MV-4-11 (cell line): Measurements from ENCODE around the gene TMEM184A.
"Not testable (repeated sequence)": the region's sequence is repeated elsewhere in the genome, so short reads cannot be mapped to it uniquely, and the experiment has no call there.

ENCODE experiments used
- DNase-seq: peaks from one replicate; lab custom pipeline; 2025; lab: John Stamatoyannopoulos, UW

Gene TMEM184A

GRCh38 chr7:1523208-1523607 lies 32.8 kb downstream of the TMEM184A start:
- no peak for DNase-seq

DNA sequence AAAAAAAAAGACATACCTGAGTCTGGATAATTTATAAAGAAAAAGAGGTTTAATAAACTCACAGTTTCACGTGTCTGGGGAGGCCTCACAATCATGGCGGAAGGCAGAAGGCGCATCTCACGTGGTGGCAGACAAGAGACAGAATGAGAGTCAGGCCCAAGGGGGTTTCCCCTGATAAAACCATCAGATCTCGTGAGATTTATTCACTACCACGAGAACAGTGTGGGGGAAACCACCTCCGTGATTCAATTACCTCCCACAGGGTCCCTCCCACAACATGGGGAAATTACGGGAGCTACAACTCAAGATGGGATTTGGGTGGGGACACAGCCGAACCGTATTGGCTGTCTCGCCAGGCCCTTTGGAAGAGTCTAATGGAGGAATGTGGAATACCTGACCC lies 34.5 kb downstream of the TMEM184A start:
- no peak for DNase-seq

- DNase-seq = no peak
These were observed 35.3 kb downstream of the TMEM184A start for GRCh38 chr7:1520539-1521234.

- not testable (repeated sequence) for DNase-seq
These were observed 36.6 kb downstream of the TMEM184A start for GRCh38 chr7:1519322-1519922.

DNA sequence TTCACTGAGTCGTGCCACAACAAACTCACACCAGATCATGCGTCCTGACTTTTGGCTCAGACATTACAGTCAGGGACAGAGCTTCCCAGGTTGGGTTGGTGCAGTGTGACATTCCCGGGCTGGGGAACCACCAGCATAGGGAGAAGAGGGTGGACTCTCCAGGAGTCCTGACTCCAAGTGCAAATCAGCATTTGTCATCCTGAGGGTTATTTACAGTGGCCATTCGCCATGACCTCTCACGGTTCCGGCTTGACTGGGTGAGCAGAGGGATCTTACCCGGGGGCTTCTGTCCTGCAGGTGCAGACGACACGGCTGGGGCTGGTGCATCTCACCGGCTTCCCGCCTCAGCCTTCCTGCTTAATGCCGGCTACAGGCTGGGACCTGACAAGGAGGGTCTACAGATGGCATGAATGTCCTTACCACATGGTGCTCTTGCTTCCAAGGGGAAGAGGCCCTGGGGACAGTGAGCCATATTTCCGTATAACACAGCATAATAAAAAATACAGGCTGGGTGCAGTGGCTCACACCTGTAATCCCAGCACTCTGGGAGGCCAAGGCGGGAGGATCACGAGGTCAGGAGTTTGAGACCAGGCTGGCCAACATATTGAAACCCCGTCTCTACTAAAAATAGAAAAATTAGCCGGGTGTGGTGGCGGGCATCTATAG lies 39.3 kb downstream of the TMEM184A start:
- no peak for DNase-seq

DNA sequence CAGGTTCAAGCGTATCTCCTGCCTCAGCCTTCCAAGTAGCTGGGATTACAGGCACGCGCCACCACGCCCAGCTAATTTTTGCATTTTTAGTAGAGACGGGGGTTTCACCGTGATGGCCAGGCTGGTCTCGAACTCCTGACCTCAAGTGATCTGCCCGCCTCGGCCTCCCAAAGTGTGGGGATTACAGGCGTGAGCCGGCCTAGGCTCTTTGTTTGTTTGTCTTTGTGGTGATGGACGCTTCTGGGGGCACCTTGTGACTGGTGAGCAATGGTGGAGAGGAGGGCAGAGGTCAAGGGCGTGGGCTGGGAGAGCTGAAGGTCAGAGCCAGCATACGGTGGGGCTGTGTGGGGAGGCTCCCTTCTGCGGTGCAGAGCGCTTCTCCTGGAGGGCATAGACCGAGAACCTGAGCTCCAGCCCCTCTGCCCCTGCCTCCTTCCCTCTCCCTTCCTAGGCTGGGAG lies 40.5 kb downstream of the TMEM184A start:
- not testable (repeated sequence) for DNase-seq

GRCh38 chr7:1514995-1515401 lies 41.0 kb downstream of the TMEM184A start:
- DNase-seq = no peak

GRCh38 chr7:1514407-1514806 lies 41.6 kb downstream of the TMEM184A start:
- DNase-seq = no peak

DNA sequence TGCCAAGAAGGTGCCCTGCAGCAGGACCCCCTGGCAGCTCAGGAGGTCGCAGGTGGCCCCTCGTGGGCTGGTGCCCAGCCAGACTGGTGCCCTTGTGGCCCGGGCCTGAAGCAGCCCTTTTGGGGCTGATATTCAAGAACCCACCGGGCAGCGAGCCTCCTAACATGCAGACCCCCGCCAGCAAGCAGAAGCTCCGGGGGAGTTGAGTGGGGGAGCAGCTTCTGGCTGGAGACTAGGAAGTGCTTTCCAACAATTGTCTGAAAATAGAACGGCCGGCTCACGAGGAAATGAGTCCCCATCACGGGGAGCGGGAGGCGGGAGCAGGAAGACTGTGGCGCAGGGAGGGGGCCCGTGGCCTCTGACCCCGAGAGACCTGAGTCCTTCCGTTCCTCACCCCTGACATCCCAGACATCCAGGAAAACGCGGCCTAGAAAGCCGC lies 42.3 kb downstream of the TMEM184A start:
- DNase-seq = peak; percentile 32

GRCh38 chr7:1512781-1513656 lies 43.0 kb downstream of the TMEM184A start:
- peak; percentile 92 for DNase-seq

GRCh38 chr7:1511444-1512422 lies 44.3 kb downstream of the TMEM184A start:
- no peak for DNase-seq

GRCh38 chr7:1510780-1511154 lies 45.2 kb downstream of the TMEM184A start:
- peak; percentile 67 for DNase-seq

GRCh38 chr7:1509226-1509625 lies 46.8 kb downstream of the TMEM184A start:
- DNase-seq = no peak

GRCh38 chr7:1508277-1508758 lies 47.7 kb downstream of the TMEM184A start:
- DNase-seq = no peak

- no peak for DNase-seq
These were observed 50.1 kb downstream of the TMEM184A start for GRCh38 chr7:1505731-1506550.

DNA sequence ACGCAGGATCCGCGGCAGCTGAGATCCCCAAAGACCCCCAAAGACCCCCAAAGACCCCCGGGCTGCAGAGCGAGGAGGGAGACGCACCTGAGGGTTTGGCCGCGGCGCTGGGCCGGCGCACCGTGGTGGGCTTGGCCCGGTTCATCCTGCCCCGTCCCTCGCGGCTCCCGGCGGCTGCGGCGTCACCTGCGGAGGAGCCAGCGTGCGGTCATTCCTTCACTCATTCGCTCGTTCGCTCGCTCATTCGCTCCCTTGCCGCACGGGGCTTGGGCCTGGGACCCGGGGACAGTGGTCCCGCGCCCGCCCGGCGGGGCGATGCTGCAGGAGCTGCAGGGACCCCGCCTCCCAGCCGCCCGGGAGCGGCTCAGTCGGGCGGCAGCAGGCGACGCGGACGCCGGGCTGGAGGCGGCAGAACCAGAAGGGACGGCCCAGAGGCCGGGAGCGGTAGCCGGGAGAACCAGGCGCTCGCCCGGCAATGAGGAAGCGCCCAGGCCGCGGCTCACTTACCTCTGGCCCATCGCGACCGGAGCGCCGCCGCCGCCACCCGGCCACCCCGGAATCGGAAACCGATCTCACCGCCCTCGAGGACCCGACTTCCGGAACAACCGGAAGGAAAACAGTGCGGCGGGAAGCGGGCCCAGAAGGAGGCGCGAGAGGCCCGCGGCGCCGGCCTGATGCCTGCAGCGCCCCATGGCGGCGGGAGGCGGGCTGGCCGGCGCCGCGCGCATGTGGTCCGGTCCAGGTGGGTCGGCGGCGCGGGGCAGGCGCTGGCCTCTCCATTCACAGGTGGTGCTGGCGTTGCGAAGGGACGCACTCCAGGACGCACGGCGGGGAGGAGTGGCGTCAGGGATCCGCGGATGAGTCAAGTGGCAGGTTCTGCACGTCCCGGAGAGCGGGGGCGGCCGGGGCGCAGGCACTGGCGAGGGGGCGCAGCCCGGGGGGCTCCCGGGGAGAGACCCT lies 51.9 kb downstream of the TMEM184A start, which contains the start of gene INTS1:
INTS1 (minus strand) TSS at position 574 of the 960 bp plus-strand sequence; CDS start at position 145, 429 bp downstream.
- DNase-seq = peak; percentile 85

- no peak for DNase-seq
These were observed 52.6 kb downstream of the TMEM184A start for GRCh38 chr7:1503390-1503789.

DNA sequence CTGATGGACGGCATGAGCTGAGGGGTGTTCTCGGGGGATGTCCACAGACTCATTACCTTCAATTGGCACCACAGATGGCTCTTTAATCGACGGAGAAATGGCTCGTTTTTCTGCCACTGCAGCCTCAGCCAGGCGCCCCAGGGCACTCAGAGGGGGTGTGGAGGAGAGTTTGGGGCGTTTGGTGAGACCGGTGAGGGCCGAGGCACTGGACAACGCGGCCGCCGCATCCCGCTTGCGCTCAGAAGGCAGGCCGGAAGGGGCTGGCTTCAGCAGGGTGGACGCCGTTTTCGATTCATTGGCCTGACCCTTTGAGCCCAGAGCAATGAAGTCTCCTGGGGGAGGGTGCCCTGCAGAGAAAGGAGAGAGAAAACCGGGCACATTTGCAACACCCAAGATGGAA lies 53.2 kb downstream of the TMEM184A start:
- no peak for DNase-seq
